ENCODE measurements around the gene SERINC2. TPM values are rescaled to one million over a fixed set of nuclear protein-coding genes. Genes with fewer than 3 reads are reported as not detected.
A peak's percentile ranks its signal among the peaks of the same experiment; 100 is the strongest.

SERINC2 gene
- total and polyA plus RNA-seq, 9 of the 15 experiments (the other 6 are each of a cell fraction or from before 2014, with no cell fraction given): 0.07 to 1.2 (median 0.70) TPM; not detected in 2

GRCh38 chr1:31394584-31395193 is 18.3 kb upstream of the SERINC2 start (continued):
- peak; percentile 86 to 92 (median 92) for TF ChIP-seq CTCF (IDR thresholded peaks at IDR 0.05 in 2 of 3, conservative IDR thresholded peaks at IDR 0.05 in 1 of 3; ENCODE audit: insufficient read depth in 2 of 3, low read depth in 1 of 3, low read length in 3 of 3)
- no peak for TF ChIP-seq CGGBP1 (CRISPR knock-in tag; IDR thresholded peaks at IDR 0.05)
- no peak for TF ChIP-seq POLR2B (IDR thresholded peaks at IDR 0.05; ENCODE audit: low read depth, partially characterized antibody)
- TF ChIP-seq MTA1 (IDR thresholded peaks at IDR 0.05; ENCODE audit: borderline replicate concordance): no peak
- no peak for TF ChIP-seq CREBBP (IDR thresholded peaks at IDR 0.05; ENCODE audit: low read depth, low read length)
- no peak for TF ChIP-seq THRAP3 (IDR thresholded peaks at IDR 0.05; ENCODE audit: borderline replicate concordance)
- TF ChIP-seq TARDBP (IDR thresholded peaks at IDR 0.05): no peak
- TF ChIP-seq KAT7 (CRISPR knock-in tag; IDR thresholded peaks at IDR 0.05; ENCODE audit: borderline replicate concordance): no peak
- peak; percentile 57 to 61; a peak in 2 of 4 replicates for TF ChIP-seq MAZ (CRISPR knock-in tag; conservative IDR thresholded peaks at IDR 0.05 in 1 of 2, IDR thresholded peaks at IDR 0.05 in 1 of 2)
- TF ChIP-seq DMBX1 (CRISPR knock-in tag; IDR thresholded peaks at IDR 0.05; ENCODE audit: borderline replicate concordance): no peak
- TF ChIP-seq ZNF140 (CRISPR knock-in tag; IDR thresholded peaks at IDR 0.05): no peak
- TF ChIP-seq FIP1L1 (IDR thresholded peaks at IDR 0.05; ENCODE audit: low read depth, low read length, poor library complexity, severe bottlenecking): no peak
- no peak for TF ChIP-seq PPARD (CRISPR knock-in tag; IDR thresholded peaks at IDR 0.05)
- TF ChIP-seq TRIM28 (IDR thresholded peaks at IDR 0.05): no peak
- peak; percentile 73 for TF ChIP-seq SMAD1 (IDR thresholded peaks at IDR 0.05; ENCODE audit: low read depth, low read length, partially characterized antibody)
- TF ChIP-seq ARID2 (IDR thresholded peaks at IDR 0.05): peak; percentile 70; the same call in 1 of the 2 replicates
- no peak for TF ChIP-seq GMEB1 (CRISPR knock-in tag; IDR thresholded peaks at IDR 0.05)
- TF ChIP-seq ZNF263 (CRISPR knock-in tag; IDR thresholded peaks at IDR 0.05; ENCODE audit: borderline replicate concordance): no peak
- TF ChIP-seq E2F1 (CRISPR knock-in tag; IDR thresholded peaks at IDR 0.05): peak; percentile 56; the same call in 1 of the 2 replicates
- TF ChIP-seq ESRRA (IDR thresholded peaks at IDR 0.05; ENCODE audit: borderline replicate concordance, low read depth): peak; percentile 16; the same call in 1 of the 2 replicates
- TF ChIP-seq KAT8 (IDR thresholded peaks at IDR 0.05; ENCODE audit: low read depth): no peak
- TF ChIP-seq TAF1 (IDR thresholded peaks at IDR 0.05; ENCODE audit: control insufficient read depth, extremely low read depth, insufficient read depth, low read length, severe bottlenecking): no peak
- no peak for TF ChIP-seq NR1H2 (CRISPR knock-in tag; IDR thresholded peaks at IDR 0.05)
- peak; percentile 97 for TF ChIP-seq RB1 (IDR thresholded peaks at IDR 0.05; ENCODE audit: low read depth)
- TF ChIP-seq U2AF1 (optimal IDR thresholded peaks at IDR 0.05; ENCODE audit: low read depth, low read length): no peak

Data from K562 (cell line).